Prostate gland (tissue), 2 donors: Measurements from ENCODE around the gene SERBP1. TPM values are rescaled to one million over a fixed set of nuclear protein-coding genes. Genes with fewer than 3 reads are reported as not detected.

Experiments
- DNase-seq: peaks from one replicate; pipeline ENCODE4 v3.0.0-alpha.2; 2019; ENCODE audit warnings: low spot score
- H3K27ac ChIP-seq, 2 donors: fragments of 200-600 bp; sonication (generic); 2 replicates each; pipeline ENCODE4 v1.5.1; 2017 to 2019
- H3K27me3 ChIP-seq: fragments of 200-600 bp; sonication (generic); replicated peaks from 2 replicates; pipeline ENCODE4 v1.5.1; 2019; ENCODE audit not compliant: insufficient read depth
- H3K36me3 ChIP-seq, 2 donors: fragments of 200-600 bp; sonication (generic); 1 replicate in 1 of 2; 2 replicates in 1 of 2; pipeline versions ENCODE4 v1.5.1 to v1.8.1; 2017 to 2019
- H3K4me1 ChIP-seq: fragments of 200-600 bp; sonication (generic); replicated peaks from 2 replicates; pipeline ENCODE4 v1.5.1; 2019
- H3K4me3 ChIP-seq, 2 donors: fragments of 200-600 bp; sonication (generic); 2 replicates each; pipeline ENCODE4 v1.5.1; 2017 to 2019
- H3K9me3 ChIP-seq: fragments of 200-600 bp; sonication (generic); 2 replicates; pipeline ENCODE4 v1.5.1; 2017
- POLR2A ChIP-seq: fragments of 450-650 bp; IDR thresholded peaks from one replicate; pipeline ENCODE4 v1.6.1; 2016; ENCODE audit warnings: antibody characterized with exemption, mild to moderate bottlenecking
- POLR2AphosphoS5 ChIP-seq: sonication (generic); formaldehyde crosslinking; IDR thresholded peaks from one replicate; pipeline ENCODE4 v1.6.1; 2017; ENCODE audit warnings: antibody characterized with exemption
- WGBS: methylation state at CpG from one replicate; pipeline ENCODE4 v1.1.5; 2018; 5-methylcytosine and 5-hydroxymethylcytosine counted together
- intact Hi-C: fragments of 100-400 bp; cut with DNase I; formaldehyde crosslinking; loops from one replicate; pipeline ENCODE4 v1.14.2; 2022
- total RNA-seq, 2 donors: library from RNA; depleted of rRNA; stranded (reverse); fragments of >200 nt; gene quantifications; one replicate each; pipeline ENCODE4 v1.1.0, GENCODE V29; 2016
- TF ChIP-seq, protein P1 (sequence below), 4 experiments: fragments of 200-600 bp in 2 of 4; fragments of 450-650 bp in 2 of 4; sonication (generic) in 2 of 4; IDR thresholded peaks; 1 replicate in 3 of 4; 2 replicates in 1 of 4; pipeline ENCODE4 v1.5.1; 2016 to 2019; ENCODE audit warnings: antibody characterized with exemption in 4 of 4, mild to moderate bottlenecking in 2 of 4, moderate library complexity in 2 of 4

SERBP1 gene
- 100 to 1,000 TPM; 155 to 169 TPM for total RNA-seq

DNA sequence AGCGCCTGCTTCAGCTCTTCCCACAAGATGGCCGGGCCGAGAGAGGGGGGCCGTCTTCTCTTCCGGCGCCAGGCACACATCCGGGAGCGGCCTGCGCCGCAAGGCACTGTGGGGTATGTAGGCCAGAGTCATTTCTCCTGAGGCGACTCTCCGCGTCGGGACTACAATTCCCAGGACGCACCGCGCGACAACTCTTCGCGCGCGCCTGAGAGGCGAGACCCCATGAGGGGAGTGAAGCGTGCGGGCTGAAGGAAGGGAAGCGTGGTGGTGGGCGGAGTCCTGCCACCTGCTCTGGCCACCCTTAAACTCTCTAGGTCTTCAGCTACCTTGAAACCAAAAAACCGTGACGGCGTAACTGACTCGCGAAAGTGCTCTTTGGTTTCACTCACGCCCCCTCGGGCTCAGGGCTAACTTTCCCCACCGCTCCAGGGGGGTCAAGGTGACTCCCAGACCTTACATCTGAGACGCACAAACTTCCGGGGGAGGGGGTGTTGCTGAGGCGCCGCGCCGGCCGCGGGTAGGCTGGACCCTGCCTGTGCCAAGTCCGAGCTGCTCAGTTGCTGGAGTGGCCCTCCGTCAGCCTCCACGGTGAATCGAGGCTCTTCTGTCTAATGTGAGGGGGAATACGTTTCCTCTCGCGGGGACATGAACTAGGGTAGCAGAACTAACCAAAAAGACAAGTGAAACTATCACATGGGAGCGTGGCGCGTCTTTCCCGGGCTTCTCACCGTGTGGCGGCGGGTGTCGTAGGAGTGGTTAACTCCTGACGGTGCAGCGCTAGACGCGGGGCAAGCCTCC is at the start of gene SERBP1:
Gene SERBP1 (minus strand): TSS at position 45 of the 798 bp plus-strand sequence. CDS start 102 bp downstream, outside the sequence.
- Histone ChIP-seq H3K27ac (peak within 1 kb of the TSS; percentile 91 to 92), H3K4me1 (no peaks in the 10 kb centered on the region), H3K36me3 (no peaks in the 10 kb centered on the region), H3K9me3 (no peaks in the 10 kb centered on the region), H3K4me3 (peak within 1 kb of the TSS; percentile 68 to 74), H3K27me3 (no peaks in the 10 kb centered on the region)
- DNase-seq, result peak; percentile 97
- under 1% methylated on average over 62 of the region's 62 CpGs for WGBS
- peak; percentile 96 for TF ChIP-seq POLR2AphosphoS5
- peak; percentile 87 for TF ChIP-seq POLR2A
- TF ChIP-seq, protein P1, sequence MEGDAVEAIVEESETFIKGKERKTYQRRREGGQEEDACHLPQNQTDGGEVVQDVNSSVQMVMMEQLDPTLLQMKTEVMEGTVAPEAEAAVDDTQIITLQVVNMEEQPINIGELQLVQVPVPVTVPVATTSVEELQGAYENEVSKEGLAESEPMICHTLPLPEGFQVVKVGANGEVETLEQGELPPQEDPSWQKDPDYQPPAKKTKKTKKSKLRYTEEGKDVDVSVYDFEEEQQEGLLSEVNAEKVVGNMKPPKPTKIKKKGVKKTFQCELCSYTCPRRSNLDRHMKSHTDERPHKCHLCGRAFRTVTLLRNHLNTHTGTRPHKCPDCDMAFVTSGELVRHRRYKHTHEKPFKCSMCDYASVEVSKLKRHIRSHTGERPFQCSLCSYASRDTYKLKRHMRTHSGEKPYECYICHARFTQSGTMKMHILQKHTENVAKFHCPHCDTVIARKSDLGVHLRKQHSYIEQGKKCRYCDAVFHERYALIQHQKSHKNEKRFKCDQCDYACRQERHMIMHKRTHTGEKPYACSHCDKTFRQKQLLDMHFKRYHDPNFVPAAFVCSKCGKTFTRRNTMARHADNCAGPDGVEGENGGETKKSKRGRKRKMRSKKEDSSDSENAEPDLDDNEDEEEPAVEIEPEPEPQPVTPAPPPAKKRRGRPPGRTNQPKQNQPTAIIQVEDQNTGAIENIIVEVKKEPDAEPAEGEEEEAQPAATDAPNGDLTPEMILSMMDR (IDR thresholded peaks at IDR 0.05), result peak in 1 of 4 experiments; percentile 24
- intact Hi-C loops, result loop anchor here (10.0 kb wide), 1 partner anchor 324 kb away; no protein-coding TSS in a partner anchor

DNA sequence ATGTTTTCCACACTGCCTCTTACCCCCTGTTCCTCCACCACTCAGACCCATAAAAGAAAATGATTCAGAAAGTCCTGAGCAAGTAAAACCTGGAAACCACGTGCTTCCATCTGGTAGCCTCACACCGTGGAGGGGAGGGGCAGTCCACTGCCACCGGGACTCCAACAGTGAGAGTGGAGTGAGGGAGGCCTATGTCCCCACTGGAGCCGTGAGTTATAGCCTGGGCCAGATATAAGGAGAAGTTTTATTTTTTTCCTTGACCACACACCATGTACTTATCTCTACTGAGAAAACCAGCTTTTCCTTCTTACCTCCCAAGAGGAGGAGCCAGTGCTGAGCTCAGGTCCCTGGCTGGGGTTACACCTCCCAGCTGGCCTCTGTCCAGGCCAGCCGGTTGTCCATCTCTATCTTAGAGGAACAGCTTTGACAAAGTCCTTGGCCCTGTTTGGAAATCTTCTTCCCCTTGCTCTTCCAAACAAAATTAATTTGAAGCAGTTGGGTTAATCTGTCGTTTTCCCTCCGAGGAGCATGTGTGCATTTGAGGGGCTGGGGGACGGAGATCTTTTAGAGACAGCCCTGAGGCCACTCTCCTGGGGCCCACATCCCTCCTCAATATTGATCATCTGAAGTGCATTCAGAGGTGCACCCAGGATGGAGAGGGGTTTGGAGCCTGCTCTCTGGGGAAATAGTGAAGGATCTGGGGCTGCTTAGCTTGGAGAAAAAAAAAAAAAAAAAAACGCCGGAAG is 49.1 kb upstream of the SERBP1 start:
- intact Hi-C loops, result no loop called here
- H3K4me1 ChIP-seq, result no peaks in the 10 kb centered on the region
- no peaks in the 10 kb centered on the region for H3K9me3 ChIP-seq
- 28% methylated on average over 10 of the region's 10 CpGs for WGBS
- no peak overlapping the region for H3K4me3 ChIP-seq
- H3K27ac ChIP-seq, result peak overlapping the region in 1 of 2 donors; percentile 35
- peak; percentile 62 for DNase-seq
- no peaks in the 10 kb centered on the region for H3K27me3 ChIP-seq
- peak; percentile 51 for TF ChIP-seq POLR2AphosphoS5
- TF ChIP-seq, protein P1 (IDR thresholded peaks at IDR 0.05), result no peak
- H3K36me3 ChIP-seq, result no peaks in the 10 kb centered on the region

GRCh38 chr1:67476906-67477305 is 46.7 kb upstream of the SERBP1 start:
- TF ChIP-seq POLR2AphosphoS5 (no peak), POLR2A (no peak)
- TF ChIP-seq, protein P1 (IDR thresholded peaks at IDR 0.05), result no peak
- no peak for DNase-seq
- Histone ChIP-seq H3K27ac (no peak overlapping the region), H3K27me3 (no peaks in the 10 kb centered on the region), H3K9me3 (no peaks in the 10 kb centered on the region), H3K36me3 (no peaks in the 10 kb centered on the region), H3K4me1 (no peaks in the 10 kb centered on the region), H3K4me3 (no peak overlapping the region)
- WGBS, result 69% methylated on average over 5 of the region's 5 CpGs
- intact Hi-C loops, result no loop called here

DNA sequence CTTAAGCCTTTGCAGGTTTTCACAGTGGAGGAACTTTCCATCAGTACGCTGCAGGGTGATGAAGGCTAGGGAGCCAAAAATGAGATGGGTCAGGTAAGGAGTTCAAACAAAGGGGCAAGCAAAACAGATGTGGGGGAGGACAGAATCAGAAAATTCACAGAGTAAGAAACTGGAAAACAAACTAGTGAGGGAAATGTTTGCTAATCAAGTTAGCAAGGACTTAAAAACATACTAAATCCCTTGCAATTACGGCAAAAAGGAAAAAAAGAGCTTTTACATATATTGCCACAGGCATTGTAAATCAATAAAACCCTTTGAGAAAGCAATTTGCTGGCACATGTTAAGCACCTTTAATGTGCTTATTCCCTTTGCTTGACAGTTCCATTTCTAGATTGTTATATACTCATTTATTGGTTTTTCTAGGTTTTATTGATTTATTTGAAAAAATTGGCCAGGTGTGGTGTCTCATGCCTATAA is 45.8 kb upstream of the SERBP1 start:
- intact Hi-C loops, result no loop called here
- no peaks in the 10 kb centered on the region for H3K9me3 ChIP-seq
- H3K4me3 ChIP-seq, result no peak overlapping the region
- TF ChIP-seq POLR2AphosphoS5 (no peak), POLR2A (no peak)
- TF ChIP-seq, protein P1 (IDR thresholded peaks at IDR 0.05), result no peak
- WGBS, result 39% methylated on average over 2 of the region's 2 CpGs
- no peak for DNase-seq
- H3K36me3 ChIP-seq, result no peaks in the 10 kb centered on the region
- no peaks in the 10 kb centered on the region for H3K27me3 ChIP-seq
- no peaks in the 10 kb centered on the region for H3K4me1 ChIP-seq
- H3K27ac ChIP-seq, result no peak overlapping the region
